WI38 (cell line): ENCODE data around the gene ARMCX5.

Experiments used
- H3K4me3 ChIP-seq: 2 replicates; pipeline ENCODE4 v1.5.1; 2011; ENCODE audit warnings: low read depth, mild to moderate bottlenecking, control low read depth, low read length
- CTCF ChIP-seq: IDR thresholded peaks from 2 replicates; pipeline ENCODE4 v1.5.1; 2012; ENCODE audit warnings: low read depth, mild to moderate bottlenecking, control low read depth, low read length

The ARMCX5 gene

GRCh38 chrX:102604327-102604726 is 5.0 kb downstream of the ARMCX5 start:
- no peak overlapping the region for H3K4me3 ChIP-seq
- no peak for TF ChIP-seq CTCF

GRCh38 chrX:102606115-102606514 is 6.8 kb downstream of the ARMCX5 start:
- TF ChIP-seq CTCF = no peak
- no peak overlapping the region for H3K4me3 ChIP-seq

GRCh38 chrX:102610905-102611304 is 11.6 kb downstream of the ARMCX5 start:
- no peak overlapping the region for H3K4me3 ChIP-seq

GRCh38 chrX:102624105-102624504 is 24.8 kb downstream of the ARMCX5 start:
- H3K4me3 ChIP-seq = no peak overlapping the region
- no peak for TF ChIP-seq CTCF

More at GRCh38 chrX:102610905-102611304, 11.6 kb downstream of the ARMCX5 start:
- no peak for TF ChIP-seq CTCF

GRCh38 chrX:102627640-102628039 is 28.3 kb downstream of the ARMCX5 start:
- H3K4me3 ChIP-seq = no peak overlapping the region
- no peak for TF ChIP-seq CTCF

- TF ChIP-seq CTCF = no peak
- no peak overlapping the region for H3K4me3 ChIP-seq
These were observed 38.2 kb downstream of the ARMCX5 start for GRCh38 chrX:102637561-102637960.

- no peak for TF ChIP-seq CTCF
- peak overlapping the region; percentile 61 for H3K4me3 ChIP-seq
These were observed 51.6 kb downstream of the ARMCX5 start for GRCh38 chrX:102650903-102651241.
